IMR-90 (cell line): Measurements from ENCODE around the gene TMEM218. TPM values are rescaled to one million over a fixed set of nuclear protein-coding genes. Genes with fewer than 3 reads are reported as not detected.

Experiments
- ATAC-seq: fragments of 200-7000 bp; cut with Tn5 transposase; 2 replicates; pipeline ENCODE4 v1.9.1; 2020; ENCODE audit warnings: low read depth, mild to moderate bottlenecking, moderate library complexity
- BruUV-seq: library from RNA; stranded (reverse); fragments of 400-500 nt; replicated peaks from 2 replicates; lab custom pipeline; 2021; lab: Mats Ljungman, UMichigan
- CTCF ChIA-PET: fragments of 300-600 bp; formaldehyde crosslinking; extraction: SDS; loops from one replicate; lab custom pipeline; 2021; ENCODE audit warnings: antibody characterized with exemption; lab: Yijun Ruan, JAX
- POLR2A ChIA-PET: fragments of 300-600 bp; sonication (Branson Sonifier 250); formaldehyde crosslinking; loops from one replicate; lab custom pipeline; 2022; ENCODE audit warnings: antibody characterized with exemption; ENCODE audit not compliant: unreplicated experiment; lab: Charles Lee
- DNase-seq: peaks from one replicate; pipeline ENCODE4 v3.0.0; 2013
- H2AFZ ChIP-seq: replicated peaks from 2 replicates; pipeline ENCODE3; 2013; ENCODE audit warnings: low read length, mild to moderate bottlenecking; ENCODE audit not compliant: poor library complexity
- H2AK5ac ChIP-seq: 2 replicates; pipeline ENCODE4 v1.6.1; 2013; ENCODE audit warnings: low read depth, low read length, inconsistent platforms
- H2AK9ac ChIP-seq: replicated peaks from 2 replicates; pipeline ENCODE3; 2013; ENCODE audit warnings: mild to moderate bottlenecking, low read depth, low read length, moderate library complexity; ENCODE audit not compliant: poor library complexity
- H2BK120ac ChIP-seq: 2 replicates; pipeline ENCODE4 v1.6.1; 2013; ENCODE audit warnings: low read depth, low read length, inconsistent platforms
- H2BK15ac ChIP-seq: 3 replicates; pipeline ENCODE4 v1.6.1; 2013; ENCODE audit warnings: low read depth, low read length, inconsistent platforms
- H2BK20ac ChIP-seq: 2 replicates; pipeline ENCODE4 v1.6.1; 2013; ENCODE audit warnings: low read depth, mild to moderate bottlenecking, inconsistent platforms, low read length, moderate library complexity
- H2BK5ac ChIP-seq: 2 replicates; pipeline ENCODE4 v1.6.1; 2013; ENCODE audit warnings: mild to moderate bottlenecking, low read depth, low read length, inconsistent platforms; ENCODE audit not compliant: poor library complexity, severe bottlenecking
- H3K14ac ChIP-seq: replicated peaks from 2 replicates; pipeline ENCODE4 v1.6.1; 2013; ENCODE audit warnings: low read depth, low read length, inconsistent platforms
- H3K18ac ChIP-seq: 2 replicates; pipeline ENCODE4 v1.6.1; 2013; ENCODE audit warnings: low read depth, low read length, control low read depth
- H3K23ac ChIP-seq: 2 replicates; pipeline ENCODE4 v1.6.1; 2013; ENCODE audit warnings: low read depth, low read length, inconsistent platforms
- H3K27ac ChIP-seq: 2 replicates; pipeline ENCODE4 v1.5.1; 2013; ENCODE audit warnings: mild to moderate bottlenecking, control low read depth, low read length; ENCODE audit not compliant: insufficient read depth
- H3K27me3 ChIP-seq: 2 replicates; pipeline ENCODE4 v1.6.1; 2013; ENCODE audit warnings: low read length; ENCODE audit not compliant: control insufficient read depth, insufficient read depth
- H3K36me3 ChIP-seq: 2 replicates; pipeline ENCODE4 v1.6.1; 2013; ENCODE audit warnings: low read length, mixed read lengths; ENCODE audit not compliant: control insufficient read depth, insufficient read depth
- H3K4ac ChIP-seq: 2 replicates; pipeline ENCODE4 v1.6.1; 2013; ENCODE audit warnings: low read depth, low read length, inconsistent platforms
- H3K4me1 ChIP-seq: 2 replicates; pipeline ENCODE4 v1.6.1; 2013; ENCODE audit warnings: low read length, mixed read lengths; ENCODE audit not compliant: control insufficient read depth, insufficient read depth
- H3K4me2 ChIP-seq: 2 replicates; pipeline ENCODE4 v1.6.1; 2013; ENCODE audit warnings: low read depth, mild to moderate bottlenecking, control low read depth, low read length, moderate library complexity
- H3K4me3 ChIP-seq: 2 replicates; pipeline ENCODE4 v1.5.1; 2013; ENCODE audit warnings: low read depth, mild to moderate bottlenecking, control low read depth, low read length, moderate library complexity; ENCODE audit not compliant: insufficient read depth
- H3K56ac ChIP-seq: 2 replicates; pipeline ENCODE4 v1.6.1; 2013; ENCODE audit warnings: low read length, inconsistent platforms; ENCODE audit not compliant: insufficient read depth; ENCODE audit errors: extremely low read depth
- H3K79me1 ChIP-seq, 2 experiments: 2 replicates each; pipeline ENCODE4 v1.6.1; 2013; ENCODE audit warnings: low read length in 2 of 2, inconsistent platforms in 1 of 2, low read depth in 1 of 2
- H3K9ac ChIP-seq: 2 replicates; pipeline ENCODE4 v1.6.1; 2013; ENCODE audit warnings: low read depth, low read length, control low read depth
- H3K9me1 ChIP-seq: 2 replicates; pipeline ENCODE4 v1.6.1; 2013; ENCODE audit warnings: low read length, inconsistent platforms; ENCODE audit not compliant: insufficient read depth
- H3K9me3 ChIP-seq: 2 replicates; pipeline ENCODE4 v1.6.1; 2013; ENCODE audit warnings: low read length; ENCODE audit not compliant: control insufficient read depth, insufficient read depth
- H4K20me1 ChIP-seq: 2 replicates; pipeline ENCODE4 v1.6.1; 2013; ENCODE audit warnings: low read length, inconsistent platforms; ENCODE audit not compliant: insufficient read depth
- H4K5ac ChIP-seq: 2 replicates; pipeline ENCODE4 v1.6.1; 2013; ENCODE audit warnings: mild to moderate bottlenecking, low read depth, low read length, control low read depth
- H4K8ac ChIP-seq, 2 experiments: 2 replicates each; pipeline ENCODE4 v1.6.1; 2013; ENCODE audit warnings: low read depth in 2 of 2, low read length in 2 of 2, control low read depth in 1 of 2, inconsistent platforms in 1 of 2
- H4K91ac ChIP-seq: 2 replicates; pipeline ENCODE4 v1.6.1; 2013; ENCODE audit warnings: low read depth, low read length, inconsistent platforms; ENCODE audit not compliant: insufficient read depth
- FOS ChIP-seq: fragments of 150-350 bp; IDR thresholded peaks from 2 replicates; pipeline ENCODE4 v1.6.1; 2016; ENCODE audit warnings: low read depth, low read length
- WGBS, 2 experiments: methylation state at CpG; one replicate each; pipeline versions ENCODE4 v1.1.5 to v1.1.7; 2013; ENCODE audit warnings: missing lambda C conversion rate in 2 of 2; ENCODE audit not compliant: insufficient read length in 1 of 2; ENCODE audit errors: extremely low coverage in 2 of 2; 5-methylcytosine and 5-hydroxymethylcytosine counted together
- dilution Hi-C: fragments of 300-500 bp; cut with HindIII; formaldehyde crosslinking; loops from one replicate; pipeline ENCODE4 v1.14.3; 2018; ENCODE audit warnings: low sequenced_read_pairs; ENCODE audit not compliant: unreplicated experiment
- in situ Hi-C: fragments of 300-500 bp; cut with MboI; formaldehyde crosslinking; loops from 3 replicates; pipeline ENCODE4 v1.14.3; 2019; ENCODE audit warnings: low sequenced_read_pairs, inconsistent platforms, mixed read lengths
- intact Hi-C: fragments of 100-400 bp; cut with micrococcal nuclease; formaldehyde crosslinking; loops from 2 replicates; pipeline ENCODE4 v1.10.0; 2022
- polyA plus RNA-seq, 3 experiments: library from polyadenylated mRNA; depleted of rRNA; stranded (reverse); fragments of >200 nt; gene quantifications; 2 replicates each; pipeline ENCODE4 v1.2.3, GENCODE V29; 2012; ENCODE audit warnings: low replicate concordance in 1 of 3
- total RNA-seq: library from RNA; depleted of rRNA; stranded (reverse); fragments of >200 nt; gene quantifications from 2 replicates; pipeline ENCODE4 v1.2.3, GENCODE V29; 2012
- TF ChIP-seq, protein P1 (sequence below): fragments of 150-350 bp; IDR thresholded peaks from 2 replicates; pipeline ENCODE4 v1.6.1; 2017; ENCODE audit warnings: mild to moderate bottlenecking, antibody characterized with exemption, low read length, low read depth

TMEM218 gene
- total and polyA plus RNA-seq, 2 of the 4 experiments (the other 2 are of a cell fraction): 19.4 to 23.0 TPM

DNA sequence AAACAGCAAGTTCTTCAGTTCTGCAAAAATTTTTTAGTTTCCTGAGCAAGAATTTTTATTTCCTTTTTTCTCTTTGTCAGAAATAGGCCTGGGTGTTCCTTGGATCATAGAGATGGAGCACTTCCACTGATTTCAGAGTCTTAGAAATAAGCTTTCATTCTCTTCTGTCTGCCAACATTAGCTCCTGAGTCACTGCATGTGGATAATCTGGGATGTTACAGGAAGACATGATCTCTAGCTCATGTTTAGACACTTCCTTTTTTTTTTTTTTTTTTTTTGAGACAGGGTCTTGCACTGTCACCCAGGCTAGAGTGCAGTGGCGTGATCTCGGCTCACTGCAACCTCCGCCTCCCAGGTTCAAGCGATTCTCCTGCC lies 13.2 kb upstream of the TMEM218 start:
- no peak overlapping the region for H3K4ac ChIP-seq
- no peak overlapping the region for H2BK20ac ChIP-seq
- ATAC-seq (no peak), DNase-seq (no peak)
- no peak overlapping the region for H3K9ac ChIP-seq
- H3K56ac ChIP-seq: no peak overlapping the region
- no peak overlapping the region for H3K14ac ChIP-seq
- BruUV-seq: no TSS peak
- no peaks in the 10 kb centered on the region for H3K79me1 ChIP-seq
- H4K8ac ChIP-seq: no peak overlapping the region
- no peak for TF ChIP-seq FOS
- TF ChIP-seq, protein P1, sequence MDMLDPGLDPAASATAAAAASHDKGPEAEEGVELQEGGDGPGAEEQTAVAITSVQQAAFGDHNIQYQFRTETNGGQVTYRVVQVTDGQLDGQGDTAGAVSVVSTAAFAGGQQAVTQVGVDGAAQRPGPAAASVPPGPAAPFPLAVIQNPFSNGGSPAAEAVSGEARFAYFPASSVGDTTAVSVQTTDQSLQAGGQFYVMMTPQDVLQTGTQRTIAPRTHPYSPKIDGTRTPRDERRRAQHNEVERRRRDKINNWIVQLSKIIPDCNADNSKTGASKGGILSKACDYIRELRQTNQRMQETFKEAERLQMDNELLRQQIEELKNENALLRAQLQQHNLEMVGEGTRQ: no peak
- H3K27me3 ChIP-seq: no peaks in the 10 kb centered on the region; the same call in 1 of the 2 replicates
- no peak overlapping the region for H2AK9ac ChIP-seq
- peaks cover 14% of the 10 kb centered on the region for H3K4me1 ChIP-seq
- no peak overlapping the region for H3K18ac ChIP-seq
- no peaks in the 10 kb centered on the region for H3K9me3 ChIP-seq
- intact Hi-C loops: no loop called here
- no CpG with 5 or more reads among the region's 4 CpGs for WGBS, 2 experiments
- H3K23ac ChIP-seq: no peak overlapping the region
- dilution Hi-C loops: no loop called here
- H2BK15ac ChIP-seq: no peak overlapping the region
- no peaks in the 10 kb centered on the region for H4K20me1 ChIP-seq
- no peak overlapping the region for H2AK5ac ChIP-seq
- no peak overlapping the region for H3K27ac ChIP-seq
- no peak overlapping the region for H2BK120ac ChIP-seq
- no peak overlapping the region for H3K4me3 ChIP-seq
- H2BK5ac ChIP-seq: no peak overlapping the region
- H2AFZ ChIP-seq: no peak overlapping the region
- no peaks in the 10 kb centered on the region for H3K36me3 ChIP-seq
- H4K5ac ChIP-seq: no peak overlapping the region
- in situ Hi-C loops: no loop called here
- CTCF ChIA-PET: interaction anchor here (0.6 to 1.6 kb wide), 4 partner anchors 18 to 232 kb away, joined by 3 to 7 read pairs (median 4); no protein-coding TSS in a partner anchor
- no peaks in the 10 kb centered on the region for H3K9me1 ChIP-seq
- H3K4me2 ChIP-seq: no peak overlapping the region
- POLR2A ChIA-PET: interaction anchor here (0.8 kb wide), 1 partner anchor 13 kb away, joined by 3 read pairs; the partner anchor contains the start of gene TMEM218
- no peak overlapping the region for H4K91ac ChIP-seq
